SK-N-SH treated with all-trans-retinoic acid at 6 μM for 48 hours (cell line): ENCODE measurements around the gene CTCF.

Experiments
- ESRRG ChIP-seq: fragments of 250-450 bp; sonication (Bioruptor Pico); IDR thresholded peaks from 2 replicates; pipeline ENCODE4 v1.6.1; 2021; ENCODE audit warnings: mild to moderate bottlenecking
- GLIS3 ChIP-seq: fragments of 250-450 bp; sonication (Bioruptor Pico); IDR thresholded peaks from 2 replicates; pipeline ENCODE4 v1.5.0; 2020; ENCODE audit warnings: mild to moderate bottlenecking, moderate library complexity
- OSR1 ChIP-seq: fragments of 250-450 bp; sonication (Bioruptor Pico); IDR thresholded peaks from 2 replicates; pipeline ENCODE4 v1.8.0; 2022; ENCODE audit warnings: moderate library complexity, mild to moderate bottlenecking, inconsistent platforms
- PPARA ChIP-seq: fragments of 250-450 bp; sonication (Bioruptor Pico); IDR thresholded peaks from 2 replicates; pipeline ENCODE4 v1.5.0; 2020; ENCODE audit warnings: mild to moderate bottlenecking, borderline replicate concordance
- ZFP3 ChIP-seq: fragments of 250-450 bp; sonication (Bioruptor Pico); IDR thresholded peaks from 2 replicates; pipeline ENCODE4 v1.5.0; 2020; ENCODE audit warnings: mild to moderate bottlenecking, moderate library complexity
- ZFP30 ChIP-seq: fragments of 450-650 bp; formaldehyde crosslinking; IDR thresholded peaks from 2 replicates; pipeline ENCODE4 v1.5.0; 2022; ENCODE audit warnings: mild to moderate bottlenecking, moderate library complexity
- TF ChIP-seq, protein P1 (sequence below): fragments of 250-450 bp; sonication (Bioruptor Pico); IDR thresholded peaks from 2 replicates; pipeline ENCODE4 v1.5.1; 2020; ENCODE audit warnings: low read depth, mild to moderate bottlenecking, moderate library complexity
- TF ChIP-seq, protein P2 (sequence below): fragments of 250-450 bp; sonication (Bioruptor Pico); IDR thresholded peaks from 2 replicates; pipeline ENCODE4 v1.8.0; 2021; ENCODE audit warnings: low read depth, mild to moderate bottlenecking, moderate library complexity, borderline replicate concordance
- TF ChIP-seq, protein P3 (sequence below): fragments of 250-450 bp; sonication (Bioruptor Pico); IDR thresholded peaks from 2 replicates; pipeline ENCODE4 v1.5.1; 2021; ENCODE audit warnings: mild to moderate bottlenecking, moderate library complexity
- TF ChIP-seq, protein P4 (sequence below): fragments of 250-450 bp; sonication (Bioruptor Pico); IDR thresholded peaks from 2 replicates; pipeline ENCODE4 v1.5.0; 2020; ENCODE audit warnings: mild to moderate bottlenecking, moderate library complexity

DNA sequence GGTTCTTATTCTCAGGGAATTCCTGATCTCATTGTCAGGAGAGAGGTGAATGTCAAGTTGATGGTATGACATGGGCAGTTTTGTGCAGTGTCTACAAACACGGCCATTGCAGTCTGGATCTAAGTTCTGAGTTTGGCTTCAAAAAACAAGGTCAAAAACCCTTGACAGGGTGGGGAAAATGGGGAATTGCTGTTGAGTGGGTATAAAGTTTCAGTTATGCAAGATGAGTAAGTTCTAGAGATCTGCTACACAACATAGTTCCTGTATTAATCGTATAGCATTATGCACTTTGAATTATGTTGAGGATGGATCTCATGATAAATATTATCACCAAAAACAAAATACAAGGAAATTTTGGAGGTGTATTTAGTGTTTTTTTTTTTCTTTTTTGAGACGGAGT is 46.0 kb downstream of the CTCF start:
- TF ChIP-seq, protein P1, sequence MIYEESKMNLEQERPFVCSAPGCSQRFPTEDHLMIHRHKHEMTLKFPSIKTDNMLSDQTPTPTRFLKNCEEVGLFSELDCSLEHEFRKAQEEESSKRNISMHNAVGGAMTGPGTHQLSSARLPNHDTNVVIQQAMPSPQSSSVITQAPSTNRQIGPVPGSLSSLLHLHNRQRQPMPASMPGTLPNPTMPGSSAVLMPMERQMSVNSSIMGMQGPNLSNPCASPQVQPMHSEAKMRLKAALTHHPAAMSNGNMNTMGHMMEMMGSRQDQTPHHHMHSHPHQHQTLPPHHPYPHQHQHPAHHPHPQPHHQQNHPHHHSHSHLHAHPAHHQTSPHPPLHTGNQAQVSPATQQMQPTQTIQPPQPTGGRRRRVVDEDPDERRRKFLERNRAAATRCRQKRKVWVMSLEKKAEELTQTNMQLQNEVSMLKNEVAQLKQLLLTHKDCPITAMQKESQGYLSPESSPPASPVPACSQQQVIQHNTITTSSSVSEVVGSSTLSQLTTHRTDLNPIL: no peak
- TF ChIP-seq PPARA (CRISPR knock-in tag) (no peak), ZFP3 (CRISPR knock-in tag) (no peak), ZFP30 (no peak), OSR1 (CRISPR knock-in tag) (no peak), GLIS3 (CRISPR knock-in tag) (no peak), ESRRG (CRISPR knock-in tag) (no peak)
- TF ChIP-seq, protein P2, sequence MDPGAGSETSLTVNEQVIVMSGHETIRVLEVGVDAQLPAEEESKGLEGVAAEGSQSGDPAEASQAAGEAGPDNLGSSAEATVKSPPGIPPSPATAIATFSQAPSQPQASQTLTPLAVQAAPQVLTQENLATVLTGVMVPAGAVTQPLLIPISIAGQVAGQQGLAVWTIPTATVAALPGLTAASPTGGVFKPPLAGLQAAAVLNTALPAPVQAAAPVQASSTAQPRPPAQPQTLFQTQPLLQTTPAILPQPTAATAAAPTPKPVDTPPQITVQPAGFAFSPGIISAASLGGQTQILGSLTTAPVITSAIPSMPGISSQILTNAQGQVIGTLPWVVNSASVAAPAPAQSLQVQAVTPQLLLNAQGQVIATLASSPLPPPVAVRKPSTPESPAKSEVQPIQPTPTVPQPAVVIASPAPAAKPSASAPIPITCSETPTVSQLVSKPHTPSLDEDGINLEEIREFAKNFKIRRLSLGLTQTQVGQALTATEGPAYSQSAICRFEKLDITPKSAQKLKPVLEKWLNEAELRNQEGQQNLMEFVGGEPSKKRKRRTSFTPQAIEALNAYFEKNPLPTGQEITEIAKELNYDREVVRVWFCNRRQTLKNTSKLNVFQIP (CRISPR knock-in tag): no peak
- TF ChIP-seq, protein P3, sequence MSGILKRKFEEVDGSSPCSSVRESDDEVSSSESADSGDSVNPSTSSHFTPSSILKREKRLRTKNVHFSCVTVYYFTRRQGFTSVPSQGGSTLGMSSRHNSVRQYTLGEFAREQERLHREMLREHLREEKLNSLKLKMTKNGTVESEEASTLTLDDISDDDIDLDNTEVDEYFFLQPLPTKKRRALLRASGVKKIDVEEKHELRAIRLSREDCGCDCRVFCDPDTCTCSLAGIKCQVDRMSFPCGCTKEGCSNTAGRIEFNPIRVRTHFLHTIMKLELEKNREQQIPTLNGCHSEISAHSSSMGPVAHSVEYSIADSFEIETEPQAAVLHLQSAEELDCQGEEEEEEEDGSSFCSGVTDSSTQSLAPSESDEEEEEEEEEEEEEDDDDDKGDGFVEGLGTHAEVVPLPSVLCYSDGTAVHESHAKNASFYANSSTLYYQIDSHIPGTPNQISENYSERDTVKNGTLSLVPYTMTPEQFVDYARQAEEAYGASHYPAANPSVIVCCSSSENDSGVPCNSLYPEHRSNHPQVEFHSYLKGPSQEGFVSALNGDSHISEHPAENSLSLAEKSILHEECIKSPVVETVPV (CRISPR knock-in tag): no peak
- TF ChIP-seq, protein P4, sequence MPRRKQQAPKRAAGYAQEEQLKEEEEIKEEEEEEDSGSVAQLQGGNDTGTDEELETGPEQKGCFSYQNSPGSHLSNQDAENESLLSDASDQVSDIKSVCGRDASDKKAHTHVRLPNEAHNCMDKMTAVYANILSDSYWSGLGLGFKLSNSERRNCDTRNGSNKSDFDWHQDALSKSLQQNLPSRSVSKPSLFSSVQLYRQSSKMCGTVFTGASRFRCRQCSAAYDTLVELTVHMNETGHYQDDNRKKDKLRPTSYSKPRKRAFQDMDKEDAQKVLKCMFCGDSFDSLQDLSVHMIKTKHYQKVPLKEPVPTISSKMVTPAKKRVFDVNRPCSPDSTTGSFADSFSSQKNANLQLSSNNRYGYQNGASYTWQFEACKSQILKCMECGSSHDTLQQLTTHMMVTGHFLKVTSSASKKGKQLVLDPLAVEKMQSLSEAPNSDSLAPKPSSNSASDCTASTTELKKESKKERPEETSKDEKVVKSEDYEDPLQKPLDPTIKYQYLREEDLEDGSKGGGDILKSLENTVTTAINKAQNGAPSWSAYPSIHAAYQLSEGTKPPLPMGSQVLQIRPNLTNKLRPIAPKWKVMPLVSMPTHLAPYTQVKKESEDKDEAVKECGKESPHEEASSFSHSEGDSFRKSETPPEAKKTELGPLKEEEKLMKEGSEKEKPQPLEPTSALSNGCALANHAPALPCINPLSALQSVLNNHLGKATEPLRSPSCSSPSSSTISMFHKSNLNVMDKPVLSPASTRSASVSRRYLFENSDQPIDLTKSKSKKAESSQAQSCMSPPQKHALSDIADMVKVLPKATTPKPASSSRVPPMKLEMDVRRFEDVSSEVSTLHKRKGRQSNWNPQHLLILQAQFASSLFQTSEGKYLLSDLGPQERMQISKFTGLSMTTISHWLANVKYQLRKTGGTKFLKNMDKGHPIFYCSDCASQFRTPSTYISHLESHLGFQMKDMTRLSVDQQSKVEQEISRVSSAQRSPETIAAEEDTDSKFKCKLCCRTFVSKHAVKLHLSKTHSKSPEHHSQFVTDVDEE: no peak
